DMS53 treated with DMSO at 0.1 percent for 48 hours (cell line): ENCODE measurements around the gene MPV17.
"Not testable (repeated sequence)": the region's sequence is repeated elsewhere in the genome, so short reads cannot be mapped to it uniquely, and the experiment has no call there.

Experiments
- DNase-seq: peaks from one replicate; lab custom pipeline; 2025; ENCODE audit not compliant: unreplicated experiment; lab: John Stamatoyannopoulos, UW

MPV17 gene

GRCh38 chr2:27268296-27268695 is 54.6 kb downstream of the MPV17 start:
- DNase-seq, result not testable (repeated sequence)

GRCh38 chr2:27265536-27265870 is 57.4 kb downstream of the MPV17 start:
- no peak for DNase-seq

- peak; percentile 9 for DNase-seq
Measured at GRCh38 chr2:27264753-27265535, 58.0 kb downstream of the MPV17 start.

GRCh38 chr2:27264253-27264752 is 58.6 kb downstream of the MPV17 start:
- DNase-seq, result no peak

DNA sequence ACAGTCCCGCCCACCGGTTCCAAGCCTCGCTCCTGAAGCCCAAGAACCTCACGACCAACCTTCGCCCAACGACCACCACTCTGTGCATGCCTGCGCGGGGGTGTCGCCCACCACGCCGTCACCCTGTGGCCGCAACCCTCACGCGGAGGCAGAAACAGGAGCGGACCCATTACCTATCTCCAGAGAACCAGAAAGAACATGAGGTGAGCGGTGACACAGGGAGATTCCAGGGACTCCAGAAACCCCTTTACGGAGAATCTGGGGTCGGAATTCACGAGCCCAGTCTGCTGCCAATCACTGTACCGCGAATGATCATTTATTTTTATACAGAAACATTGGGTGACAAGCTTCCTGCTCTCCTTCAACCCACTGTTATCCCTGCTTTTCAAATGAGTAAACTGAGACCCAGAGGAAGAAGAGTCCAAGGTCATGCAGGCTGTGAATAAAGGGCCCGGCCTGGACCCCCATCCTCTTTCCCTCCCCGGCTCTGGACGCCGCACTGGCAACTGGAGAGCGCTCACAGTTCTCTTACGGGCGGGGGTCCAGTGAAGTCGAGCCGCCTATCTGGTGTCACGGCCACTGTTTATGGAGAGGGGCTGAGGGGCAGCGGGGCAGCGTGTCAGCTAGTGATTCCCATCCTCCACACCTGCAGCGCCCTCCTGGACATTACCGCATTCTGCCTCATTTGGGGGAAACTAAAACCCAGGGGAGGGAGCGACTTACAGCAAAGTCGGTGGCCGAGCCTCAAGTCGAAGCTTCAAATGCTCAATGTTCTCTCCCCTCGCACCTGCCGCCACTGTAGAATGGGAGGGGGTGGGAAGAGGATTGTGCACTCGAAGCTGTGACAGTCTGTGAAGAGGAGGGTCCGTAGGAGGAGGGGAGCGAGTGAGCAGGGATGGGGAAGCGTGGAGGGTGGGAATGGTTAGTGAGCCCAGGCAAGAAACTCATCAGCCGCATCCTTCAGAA is 59.3 kb downstream of the MPV17 start:
- no peak for DNase-seq

DNA sequence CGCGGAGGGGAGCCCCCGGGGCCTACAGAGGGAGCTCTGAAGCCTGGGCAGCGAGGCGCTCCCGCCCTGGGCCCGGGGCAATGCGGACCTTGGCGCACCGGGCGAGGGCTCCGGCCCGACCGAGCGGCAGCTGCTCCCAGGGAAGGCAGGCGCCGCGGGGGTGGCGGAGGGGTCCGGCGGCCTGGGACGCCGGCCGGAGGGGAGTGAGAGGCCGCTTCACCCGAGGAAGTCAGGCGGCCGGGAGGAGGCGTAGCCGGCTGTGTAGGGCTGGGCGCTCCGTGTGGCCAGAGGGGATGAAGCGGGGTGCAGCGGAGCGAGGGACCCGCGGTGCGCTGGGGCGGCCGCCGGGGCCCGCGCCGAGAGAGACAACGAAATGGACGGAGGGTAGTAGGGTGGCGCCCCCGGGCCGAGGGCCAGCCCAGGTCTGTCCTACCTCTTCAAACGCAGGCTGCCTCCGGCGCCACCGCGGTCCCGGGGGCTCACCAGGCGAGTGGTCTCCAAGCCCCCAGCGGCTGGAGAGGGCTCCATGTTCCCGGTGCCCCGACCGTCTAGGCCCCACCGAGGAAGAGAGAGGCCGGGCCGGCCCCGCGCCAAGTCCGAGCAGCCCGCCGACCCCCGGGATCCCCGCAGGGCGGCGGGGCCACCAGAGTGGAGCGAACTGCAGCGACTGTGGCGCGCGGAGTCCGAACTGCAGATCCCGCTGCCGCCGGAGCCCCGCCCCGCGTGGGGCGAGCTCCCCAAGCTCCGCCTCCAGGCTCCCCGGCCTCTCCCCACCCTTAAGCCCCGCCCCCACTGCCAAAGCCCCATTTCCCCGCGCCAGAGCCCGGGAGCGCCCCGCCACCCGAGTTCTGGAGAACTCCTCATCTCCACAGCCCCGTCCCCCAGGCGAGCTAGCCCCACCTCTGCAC is 60.3 kb downstream of the MPV17 start, which contains the start of gene SLC30A3:
SLC30A3 (minus strand) TSS at position 669 of the 908 bp plus-strand sequence; CDS start at position 528, 141 bp downstream.
- DNase-seq, result no peak

- DNase-seq, result no peak
Measured at GRCh38 chr2:27261926-27262298, 61.0 kb downstream of the MPV17 start.

DNA sequence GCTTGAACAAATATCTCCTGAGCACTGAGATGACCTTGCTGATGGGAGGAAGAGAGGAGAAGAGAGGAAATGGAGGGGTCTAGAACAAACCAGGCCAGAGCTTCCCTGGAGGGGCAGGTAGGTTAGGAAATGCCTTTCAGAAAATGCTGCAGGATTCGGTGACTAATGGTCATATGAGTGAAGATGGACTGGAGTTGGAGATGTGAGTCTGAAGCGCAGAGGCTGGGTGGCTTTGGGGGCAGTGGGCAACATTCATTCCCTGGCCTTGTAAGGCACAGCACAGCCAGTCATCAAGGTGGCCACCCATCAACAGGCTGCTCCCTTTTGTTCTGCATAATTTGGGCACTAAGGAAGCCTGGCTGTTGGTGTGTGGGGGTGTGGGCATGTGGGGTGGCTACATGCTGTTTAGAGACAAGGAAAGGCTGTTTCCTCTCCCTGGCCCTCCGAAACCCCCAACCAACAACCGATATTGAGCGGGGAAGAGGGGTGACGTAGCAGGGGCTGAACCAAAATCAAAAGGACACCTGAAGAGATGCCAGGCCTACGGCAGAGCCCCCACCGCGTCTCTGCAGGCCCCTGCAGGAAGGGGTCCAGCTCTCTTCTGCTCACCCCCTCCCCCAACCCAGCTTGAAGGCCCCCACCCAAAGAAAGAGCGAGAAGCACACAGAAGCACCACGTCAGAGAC is 61.5 kb downstream of the MPV17 start:
- DNase-seq, result no peak
